ENCODE results near the gene BTN1A1. TPM values are rescaled to one million over a fixed set of nuclear protein-coding genes. Genes with fewer than 3 reads are reported as not detected.

BTN1A1 gene
- total RNA-seq, 4 donors from 2014 or later: 0.32 TPM; not detected in 3

DNA sequence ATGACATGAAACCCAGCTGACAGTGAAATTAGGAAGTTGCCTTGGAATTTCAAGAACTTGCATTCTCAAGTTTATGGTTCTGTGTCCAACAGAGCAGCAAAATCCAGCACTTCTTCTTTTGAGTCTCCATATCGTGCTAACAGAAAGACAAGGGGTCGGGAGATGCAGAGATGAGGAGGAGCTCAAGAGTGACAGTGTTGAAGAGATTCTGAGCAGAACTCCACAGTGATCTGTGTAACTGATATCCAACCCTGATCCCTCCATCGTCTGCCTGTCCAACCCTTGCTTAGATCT is 21.2 kb upstream of the BTN1A1 start:
- in situ Hi-C loops (cut with MboI; ENCODE audit: low pct_ligation_motif_present in 1 of 4, low pct_unique_long_range_greater_than_20kb in 1 of 4, low sequenced_read_pairs in 3 of 4): no loop called here
- H3K4me1 ChIP-seq: peaks cover 5 to 28% (median 13%) of the 10 kb centered on the region in 4 donors
- intact Hi-C loops (cut with DNase I; ENCODE audit: low total_unique reads): no loop called here

DNA sequence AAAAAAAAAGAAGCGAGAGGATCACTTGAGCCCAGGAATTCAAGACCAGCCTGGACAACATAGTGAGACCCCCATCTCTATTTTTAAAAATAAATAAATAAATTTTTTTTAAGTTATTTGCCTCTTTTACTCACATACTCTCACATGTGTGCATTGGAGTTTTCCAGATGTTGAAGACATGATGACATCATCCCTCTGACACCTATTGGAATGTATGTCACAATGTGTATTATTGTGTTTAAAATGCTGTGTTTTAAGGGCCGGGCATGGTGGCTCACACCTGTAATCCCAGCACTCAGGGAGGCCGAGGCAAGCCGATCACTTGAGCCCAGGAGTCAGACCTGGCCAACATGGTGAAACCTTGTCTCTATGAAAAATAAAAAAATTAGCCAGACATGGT is 17.8 kb upstream of the BTN1A1 start:
- Histone ChIP-seq H3K4me3 (no peak overlapping the region), H3K27me3 (no peaks in the 10 kb centered on the region), H3K4me1 (peaks cover 0 to 6% (median 0%) of the 10 kb centered on the region in 4 donors), H3K36me3 (no peaks in the 10 kb centered on the region), H3K9me3 (no peaks in the 10 kb centered on the region), H3K27ac (no peak overlapping the region)
- no peak for DNase-seq
- WGBS, 2 donors (ENCODE audit: low coverage in 1 of 2): 97 to 100% methylated on average over 1 to 4 of the region's 4 CpGs
- intact Hi-C loops (cut with DNase I; ENCODE audit: low total_unique reads) (no loop called here), in situ Hi-C loops (cut with MboI; ENCODE audit: low pct_ligation_motif_present in 1 of 4, low pct_unique_long_range_greater_than_20kb in 1 of 4, low sequenced_read_pairs in 3 of 4) (no loop called here)
- TF ChIP-seq POLR2A (IDR thresholded peaks at IDR 0.05): no peak
- TF ChIP-seq EP300 (IDR thresholded peaks at IDR 0.05; ENCODE audit: low read depth): no peak
- TF ChIP-seq, protein P1, sequence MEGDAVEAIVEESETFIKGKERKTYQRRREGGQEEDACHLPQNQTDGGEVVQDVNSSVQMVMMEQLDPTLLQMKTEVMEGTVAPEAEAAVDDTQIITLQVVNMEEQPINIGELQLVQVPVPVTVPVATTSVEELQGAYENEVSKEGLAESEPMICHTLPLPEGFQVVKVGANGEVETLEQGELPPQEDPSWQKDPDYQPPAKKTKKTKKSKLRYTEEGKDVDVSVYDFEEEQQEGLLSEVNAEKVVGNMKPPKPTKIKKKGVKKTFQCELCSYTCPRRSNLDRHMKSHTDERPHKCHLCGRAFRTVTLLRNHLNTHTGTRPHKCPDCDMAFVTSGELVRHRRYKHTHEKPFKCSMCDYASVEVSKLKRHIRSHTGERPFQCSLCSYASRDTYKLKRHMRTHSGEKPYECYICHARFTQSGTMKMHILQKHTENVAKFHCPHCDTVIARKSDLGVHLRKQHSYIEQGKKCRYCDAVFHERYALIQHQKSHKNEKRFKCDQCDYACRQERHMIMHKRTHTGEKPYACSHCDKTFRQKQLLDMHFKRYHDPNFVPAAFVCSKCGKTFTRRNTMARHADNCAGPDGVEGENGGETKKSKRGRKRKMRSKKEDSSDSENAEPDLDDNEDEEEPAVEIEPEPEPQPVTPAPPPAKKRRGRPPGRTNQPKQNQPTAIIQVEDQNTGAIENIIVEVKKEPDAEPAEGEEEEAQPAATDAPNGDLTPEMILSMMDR (IDR thresholded peaks at IDR 0.05): no peak
- no peak for TF ChIP-seq POLR2AphosphoS5 (IDR thresholded peaks at IDR 0.05)

More for the DNA sequence above, 21.2 kb upstream of the BTN1A1 start:
- no peak for DNase-seq
- no peaks in the 10 kb centered on the region for H3K36me3 ChIP-seq
- TF ChIP-seq POLR2AphosphoS5 (IDR thresholded peaks at IDR 0.05) (no peak), POLR2A (IDR thresholded peaks at IDR 0.05) (no peak), EP300 (IDR thresholded peaks at IDR 0.05; ENCODE audit: low read depth) (no peak)
- TF ChIP-seq, protein P1 (IDR thresholded peaks at IDR 0.05): no peak
- no peaks in the 10 kb centered on the region for H3K9me3 ChIP-seq
- H3K4me3 ChIP-seq: no peak overlapping the region
- H3K27me3 ChIP-seq: no peaks in the 10 kb centered on the region
- WGBS, 2 donors (ENCODE audit: low coverage in 1 of 2): 63 to 79% methylated on average over 3 of the region's 3 CpGs
- H3K27ac ChIP-seq: no peak overlapping the region

DNA sequence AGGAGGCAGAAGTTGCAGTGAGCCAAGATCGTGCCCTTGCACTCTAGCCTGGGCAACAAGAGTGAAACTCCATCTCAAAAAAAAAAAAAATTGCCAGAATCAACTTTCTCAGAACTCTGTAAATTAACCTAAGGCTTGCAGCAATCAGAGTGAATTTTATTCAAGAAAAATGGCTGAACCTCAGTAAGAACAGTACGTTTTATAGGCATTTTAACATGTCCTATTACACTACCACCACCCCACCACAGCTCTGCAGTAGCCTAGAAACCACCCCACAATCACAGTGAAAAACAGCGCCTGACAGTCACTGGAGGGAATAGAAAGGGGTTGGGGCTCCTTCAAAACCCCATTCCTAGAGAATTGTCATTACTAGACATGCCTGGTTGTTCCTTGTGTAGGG is 16.4 kb upstream of the BTN1A1 start:
- in situ Hi-C loops (cut with MboI; ENCODE audit: low pct_ligation_motif_present in 1 of 4, low pct_unique_long_range_greater_than_20kb in 1 of 4, low sequenced_read_pairs in 3 of 4) (no loop called here), intact Hi-C loops (cut with DNase I; ENCODE audit: low total_unique reads) (no loop called here)
- Histone ChIP-seq H3K27ac (no peak overlapping the region), H3K4me1 (no peaks in the 10 kb centered on the region), H3K9me3 (no peaks in the 10 kb centered on the region), H3K27me3 (no peaks in the 10 kb centered on the region), H3K36me3 (no peaks in the 10 kb centered on the region), H3K4me3 (no peak overlapping the region)
- DNase-seq: no peak
- TF ChIP-seq POLR2AphosphoS5 (IDR thresholded peaks at IDR 0.05): no peak
- 80 to 92% methylated on average over 3 of the region's 3 CpGs for whole genome bisulfite sequencing, 2 donors (ENCODE audit: low coverage in 1 of 2)

DNA sequence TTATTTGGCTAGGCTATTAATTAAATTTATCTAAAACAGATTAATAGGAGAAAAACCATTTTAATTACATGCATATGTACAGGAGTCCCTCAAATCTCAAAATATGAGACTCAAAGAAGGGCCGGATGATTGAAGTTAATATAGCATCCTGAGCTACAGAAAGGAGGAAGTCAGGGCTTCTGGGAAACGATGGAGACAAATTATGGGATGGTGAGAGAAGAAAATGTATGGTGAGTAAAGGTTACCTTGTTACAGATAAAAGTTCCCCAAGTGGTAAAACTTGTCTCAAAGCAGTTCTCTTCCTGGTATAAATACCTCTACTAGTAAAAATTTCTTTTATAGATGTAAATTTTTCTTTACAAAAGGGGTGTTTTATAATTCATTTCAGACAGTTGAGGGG is 15.9 kb upstream of the BTN1A1 start:
- no peak overlapping the region for H3K27ac ChIP-seq
- TF ChIP-seq, protein P1 (IDR thresholded peaks at IDR 0.05): no peak
- TF ChIP-seq POLR2A (IDR thresholded peaks at IDR 0.05): no peak
- TF ChIP-seq POLR2AphosphoS5 (IDR thresholded peaks at IDR 0.05): no peak
- TF ChIP-seq EP300 (IDR thresholded peaks at IDR 0.05; ENCODE audit: low read depth): no peak
- WGBS, 2 donors (ENCODE audit: low coverage in 1 of 2): 55 to 56% methylated on average over 2 of the region's 2 CpGs
- no peak for DNase-seq
- no peaks in the 10 kb centered on the region for H3K9me3 ChIP-seq
- intact Hi-C loops (cut with DNase I; ENCODE audit: low total_unique reads): no loop called here
- H3K27me3 ChIP-seq: no peaks in the 10 kb centered on the region
- H3K36me3 ChIP-seq: no peaks in the 10 kb centered on the region
- no peaks in the 10 kb centered on the region for H3K4me1 ChIP-seq
- H3K4me3 ChIP-seq: no peak overlapping the region
- in situ Hi-C loops (cut with MboI; ENCODE audit: low pct_ligation_motif_present in 1 of 4, low pct_unique_long_range_greater_than_20kb in 1 of 4, low sequenced_read_pairs in 3 of 4): no loop called here

DNA sequence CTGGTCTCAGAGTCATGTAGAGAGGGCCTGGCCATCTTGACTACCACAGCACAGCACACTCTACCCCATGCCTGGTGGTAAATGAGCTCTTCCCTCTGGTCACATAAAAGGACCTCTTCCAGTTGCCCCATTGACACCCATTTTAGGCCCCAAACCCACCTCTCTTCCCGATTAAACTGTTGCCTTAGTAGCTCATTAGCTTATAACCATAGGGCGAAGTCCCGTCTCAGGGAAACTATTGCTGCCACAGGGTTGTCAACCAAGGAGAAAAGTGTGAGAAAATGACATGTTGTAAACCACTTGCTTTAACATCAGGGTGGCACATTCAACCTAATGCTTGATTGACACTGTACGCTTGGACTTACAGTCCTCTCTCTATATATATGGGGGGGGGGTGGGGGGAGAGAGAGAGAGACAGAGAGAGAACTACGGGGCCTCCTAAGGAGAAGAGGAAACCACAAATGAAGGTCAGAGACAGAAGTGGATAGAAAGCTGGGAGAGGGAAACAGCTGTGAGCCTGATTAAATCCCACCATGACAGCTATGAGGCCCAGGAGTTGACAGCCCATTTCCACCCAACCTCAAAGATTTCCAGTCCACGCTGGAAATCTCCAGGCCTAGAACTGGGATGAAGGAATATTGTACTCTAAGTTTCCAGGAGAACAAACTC is 14.9 kb upstream of the BTN1A1 start:
- in situ Hi-C loops (cut with MboI; ENCODE audit: low pct_ligation_motif_present in 1 of 4, low pct_unique_long_range_greater_than_20kb in 1 of 4, low sequenced_read_pairs in 3 of 4): no loop called here
- DNase-seq: no peak
- Histone ChIP-seq H3K27ac (no peak overlapping the region), H3K36me3 (no peaks in the 10 kb centered on the region), H3K9me3 (no peaks in the 10 kb centered on the region), H3K4me1 (no peaks in the 10 kb centered on the region), H3K27me3 (no peaks in the 10 kb centered on the region), H3K4me3 (no peak overlapping the region)
- WGBS, 2 donors (ENCODE audit: low coverage in 1 of 2): 84% methylated on average over 6 of the region's 6 CpGs; no CpG with 5 or more reads in 1 of the 2 donors
- intact Hi-C loops (cut with DNase I; ENCODE audit: low total_unique reads): no loop called here
- TF ChIP-seq POLR2A (IDR thresholded peaks at IDR 0.05) (no peak), POLR2AphosphoS5 (IDR thresholded peaks at IDR 0.05) (no peak), EP300 (IDR thresholded peaks at IDR 0.05; ENCODE audit: low read depth) (no peak)
- TF ChIP-seq, protein P1 (IDR thresholded peaks at IDR 0.05): no peak

Measured in transverse colon (tissue), 4 donors.